ENCODE data around the gene NRGN.
A peak's percentile ranks its signal among the peaks of the same experiment; 100 is the strongest.

NRGN gene

GRCh38 chr11:124745270-124745834 is 5.6 kb downstream of the NRGN start:
- H3K9ac ChIP-seq (ENCODE audit: low read length): no peak overlapping the region
- H3K27ac ChIP-seq (ENCODE audit: low read depth, low read length): no peak overlapping the region
- no peaks in the 10 kb centered on the region for H3K4me1 ChIP-seq (ENCODE audit: control insufficient read depth, insufficient read depth, low read length)
- no peak overlapping the region for H3K4me3 ChIP-seq (ENCODE audit: low read length)
- H3K27me3 ChIP-seq (ENCODE audit: control insufficient read depth, insufficient read depth, low read length): peaks cover 31% of the 10 kb centered on the region
- H3K36me3 ChIP-seq (ENCODE audit: control insufficient read depth, insufficient read depth, low read length): no peaks in the 10 kb centered on the region

- Histone ChIP-seq H3K4me3 (ENCODE audit: low read length) (peak overlapping the region; percentile 77), H3K27ac (ENCODE audit: low read depth, low read length) (no peak overlapping the region), H3K9ac (ENCODE audit: low read length) (peak overlapping the region; percentile 11), H3K4me1 (ENCODE audit: control insufficient read depth, insufficient read depth, low read length) (no peaks in the 10 kb centered on the region), H3K36me3 (ENCODE audit: control insufficient read depth, insufficient read depth, low read length) (no peaks in the 10 kb centered on the region), H3K27me3 (ENCODE audit: control insufficient read depth, insufficient read depth, low read length) (peaks cover 29% of the 10 kb centered on the region)
Observed at GRCh38 chr11:124745835-124746620, 6.3 kb downstream of the NRGN start.

DNA sequence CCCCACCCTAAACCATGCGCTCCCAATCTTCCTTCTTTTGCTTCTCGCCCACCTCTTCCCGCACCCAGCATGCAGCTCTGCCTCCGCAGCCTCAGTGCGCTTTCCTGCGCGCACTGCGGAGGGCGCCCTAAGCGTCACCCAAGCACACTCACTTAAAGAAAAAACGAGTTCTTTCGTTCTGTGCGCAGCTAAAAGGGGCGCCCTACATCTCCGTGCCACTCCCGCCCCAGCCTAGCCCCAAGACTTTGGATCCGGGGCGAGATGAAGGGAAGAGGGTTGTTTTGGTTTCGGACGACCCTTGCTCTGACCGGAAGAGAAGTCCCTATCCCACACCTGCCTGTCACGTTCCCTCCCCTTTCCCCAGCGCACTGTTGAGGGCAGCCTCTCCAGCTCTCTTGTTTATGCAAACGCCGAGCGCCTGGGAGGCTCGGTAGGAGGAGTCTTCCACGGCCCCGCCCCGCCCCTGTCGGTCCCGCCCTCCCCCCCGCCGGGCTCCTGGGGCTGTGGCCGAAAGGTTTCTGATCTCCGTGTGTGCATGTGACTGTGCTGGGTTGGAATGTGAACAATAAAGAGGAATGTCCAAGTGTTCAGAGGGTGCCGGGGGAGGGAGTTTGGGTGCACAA is 7.0 kb downstream of the NRGN start:
- no peak overlapping the region for H3K9ac ChIP-seq (ENCODE audit: low read length)
- H3K27me3 ChIP-seq (ENCODE audit: control insufficient read depth, insufficient read depth, low read length): peaks cover 27% of the 10 kb centered on the region
- no peak overlapping the region for H3K27ac ChIP-seq (ENCODE audit: low read depth, low read length)
- no peaks in the 10 kb centered on the region for H3K36me3 ChIP-seq (ENCODE audit: control insufficient read depth, insufficient read depth, low read length)
- no peaks in the 10 kb centered on the region for H3K4me1 ChIP-seq (ENCODE audit: control insufficient read depth, insufficient read depth, low read length)
- peak overlapping the region; percentile 77 for H3K4me3 ChIP-seq (ENCODE audit: low read length)

DNA sequence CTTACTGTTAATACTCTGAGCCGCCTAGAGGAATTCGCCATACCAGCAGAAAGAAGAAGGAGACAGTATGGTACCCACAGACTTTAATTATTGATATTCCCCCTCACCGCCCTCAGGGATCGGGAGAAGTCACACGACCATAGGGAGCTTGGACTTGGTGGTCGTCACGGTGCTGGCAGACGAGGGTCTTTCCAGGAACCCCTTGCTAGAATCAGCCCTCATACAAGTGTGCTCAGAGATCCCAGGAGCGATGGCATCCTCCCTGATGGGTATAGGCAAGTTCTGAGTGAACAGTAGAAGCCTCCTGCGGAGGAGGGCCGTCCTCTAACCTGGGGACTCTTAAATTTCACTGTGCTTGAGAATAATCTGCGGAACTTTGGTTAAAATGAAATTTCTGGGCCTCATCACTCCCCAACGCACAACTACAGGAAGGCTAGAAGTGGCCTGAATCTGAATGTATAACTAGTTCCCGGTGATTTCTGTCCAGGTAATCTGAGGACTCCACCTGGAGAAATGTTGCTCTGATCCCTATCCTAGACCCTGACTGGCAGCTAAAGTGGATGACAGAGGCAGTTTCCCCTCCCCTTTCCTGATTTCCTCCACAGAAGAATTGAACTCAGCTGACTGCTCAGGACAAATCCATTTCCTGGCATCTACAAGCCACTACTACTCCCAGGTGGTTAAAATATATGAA is 7.8 kb downstream of the NRGN start:
- Histone ChIP-seq H3K4me3 (ENCODE audit: low read length) (no peak overlapping the region), H3K9ac (ENCODE audit: low read length) (no peak overlapping the region), H3K36me3 (ENCODE audit: control insufficient read depth, insufficient read depth, low read length) (no peaks in the 10 kb centered on the region), H3K27ac (ENCODE audit: low read depth, low read length) (no peak overlapping the region), H3K4me1 (ENCODE audit: control insufficient read depth, insufficient read depth, low read length) (no peaks in the 10 kb centered on the region), H3K27me3 (ENCODE audit: control insufficient read depth, insufficient read depth, low read length) (peaks cover 25% of the 10 kb centered on the region)

DNA sequence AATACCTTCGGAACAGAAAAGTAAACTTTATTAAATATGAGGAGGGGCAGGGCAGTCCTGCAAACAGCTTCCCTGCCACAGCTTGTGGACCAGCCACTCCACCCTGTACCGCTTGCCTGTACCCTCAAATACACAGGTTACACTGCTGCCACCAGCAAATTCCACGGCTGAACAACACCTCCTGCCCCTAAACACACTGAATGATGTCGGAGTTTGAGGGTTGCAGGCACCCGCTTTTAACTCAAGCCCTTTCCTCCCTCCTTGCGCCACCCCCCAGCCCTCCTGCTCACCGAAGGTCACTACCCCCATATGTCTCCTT is 8.3 kb downstream of the NRGN start:
- H3K4me1 ChIP-seq (ENCODE audit: control insufficient read depth, insufficient read depth, low read length): no peaks in the 10 kb centered on the region
- H3K9ac ChIP-seq (ENCODE audit: low read length): no peak overlapping the region
- no peak overlapping the region for H3K4me3 ChIP-seq (ENCODE audit: low read length)

GRCh38 chr11:124748481-124749343 is 9.0 kb downstream of the NRGN start:
- Histone ChIP-seq H3K27me3 (ENCODE audit: control insufficient read depth, insufficient read depth, low read length) (peaks cover 22% of the 10 kb centered on the region), H3K9ac (ENCODE audit: low read length) (no peak overlapping the region), H3K27ac (ENCODE audit: low read depth, low read length) (peak overlapping the region; percentile 3)

More for the DNA sequence above, 8.3 kb downstream of the NRGN start:
- peaks cover 22% of the 10 kb centered on the region for H3K27me3 ChIP-seq (ENCODE audit: control insufficient read depth, insufficient read depth, low read length)
- no peaks in the 10 kb centered on the region for H3K36me3 ChIP-seq (ENCODE audit: control insufficient read depth, insufficient read depth, low read length)
- no peak overlapping the region for H3K27ac ChIP-seq (ENCODE audit: low read depth, low read length)

GRCh38 chr11:124749912-124750311 is 10.2 kb downstream of the NRGN start:
- H3K27ac ChIP-seq (ENCODE audit: low read depth, low read length): no peak overlapping the region
- H3K36me3 ChIP-seq (ENCODE audit: control insufficient read depth, insufficient read depth, low read length): no peaks in the 10 kb centered on the region
- H3K27me3 ChIP-seq (ENCODE audit: control insufficient read depth, insufficient read depth, low read length): peaks cover 17% of the 10 kb centered on the region
- H3K4me1 ChIP-seq (ENCODE audit: control insufficient read depth, insufficient read depth, low read length): no peaks in the 10 kb centered on the region
- no peak overlapping the region for H3K9ac ChIP-seq (ENCODE audit: low read length)
- H3K4me3 ChIP-seq (ENCODE audit: low read length): no peak overlapping the region

More at GRCh38 chr11:124748481-124749343, 9.0 kb downstream of the NRGN start:
- Histone ChIP-seq H3K36me3 (ENCODE audit: control insufficient read depth, insufficient read depth, low read length) (no peaks in the 10 kb centered on the region), H3K4me1 (ENCODE audit: control insufficient read depth, insufficient read depth, low read length) (no peaks in the 10 kb centered on the region), H3K4me3 (ENCODE audit: low read length) (no peak overlapping the region)

GRCh38 chr11:124751391-124751740 is 11.6 kb downstream of the NRGN start:
- peak overlapping the region; percentile 12 for H3K9ac ChIP-seq (ENCODE audit: low read length)
- peak overlapping the region; percentile 54 for H3K4me3 ChIP-seq (ENCODE audit: low read length)
- H3K27ac ChIP-seq (ENCODE audit: low read depth, low read length): no peak overlapping the region
- no peaks in the 10 kb centered on the region for H3K4me1 ChIP-seq (ENCODE audit: control insufficient read depth, insufficient read depth, low read length)
- no peaks in the 10 kb centered on the region for H3K36me3 ChIP-seq (ENCODE audit: control insufficient read depth, insufficient read depth, low read length)
- H3K27me3 ChIP-seq (ENCODE audit: control insufficient read depth, insufficient read depth, low read length): peaks cover 5% of the 10 kb centered on the region

GRCh38 chr11:124751741-124752470 is 12.2 kb downstream of the NRGN start, which contains the start of gene VSIG2:
Gene VSIG2, minus strand, starts transcription at chr11:124752255. Its CDS starts 118 bp downstream, at chr11:124752137.
- H3K36me3 ChIP-seq (ENCODE audit: control insufficient read depth, insufficient read depth, low read length): no peaks in the 10 kb centered on the region
- no peak within 1 kb of the TSS for H3K27ac ChIP-seq (ENCODE audit: low read depth, low read length)
- H3K27me3 ChIP-seq (ENCODE audit: control insufficient read depth, insufficient read depth, low read length): peaks cover 4% of the 10 kb centered on the region
- no peaks in the 10 kb centered on the region for H3K4me1 ChIP-seq (ENCODE audit: control insufficient read depth, insufficient read depth, low read length)
- H3K4me3 ChIP-seq (ENCODE audit: low read length): peak within 1 kb of the TSS; percentile 54
- peak within 1 kb of the TSS; percentile 12 for H3K9ac ChIP-seq (ENCODE audit: low read length)

DNA sequence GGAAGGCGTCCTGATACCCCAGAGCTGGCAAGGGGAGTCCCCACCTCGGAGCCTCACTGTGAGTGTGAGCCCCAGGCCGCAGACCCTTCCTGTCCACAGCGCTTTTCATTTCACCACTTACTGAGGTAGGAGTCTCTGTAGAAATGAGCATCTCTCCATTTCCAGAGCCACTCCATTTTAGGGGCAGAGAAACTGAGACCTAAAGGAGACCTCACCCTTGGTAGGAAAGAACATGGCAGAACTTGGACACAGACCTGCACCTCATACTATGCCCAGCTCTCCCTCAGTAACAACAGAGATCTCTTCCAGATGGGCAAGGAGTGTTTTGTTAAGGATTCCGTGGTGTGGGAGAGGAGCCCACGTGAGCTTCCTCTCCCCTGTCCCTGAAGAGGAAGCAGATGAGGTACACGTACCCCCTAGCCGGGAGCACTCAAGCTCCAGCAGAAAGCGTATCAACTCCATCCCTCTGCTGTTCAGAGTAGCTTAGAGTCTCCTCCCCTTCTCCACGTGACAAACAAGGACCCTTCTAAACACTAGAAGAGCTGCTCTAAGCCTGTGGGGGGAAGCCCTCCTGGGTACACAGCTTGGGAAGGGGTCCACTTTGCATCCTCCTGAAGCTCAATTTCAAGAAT is 12.8 kb downstream of the NRGN start:
- peak overlapping the region; percentile 42 for H3K4me3 ChIP-seq (ENCODE audit: low read length)
- H3K4me1 ChIP-seq (ENCODE audit: control insufficient read depth, insufficient read depth, low read length): no peaks in the 10 kb centered on the region
- no peak overlapping the region for H3K27ac ChIP-seq (ENCODE audit: low read depth, low read length)
- H3K27me3 ChIP-seq (ENCODE audit: control insufficient read depth, insufficient read depth, low read length): peaks cover 4% of the 10 kb centered on the region
- no peaks in the 10 kb centered on the region for H3K36me3 ChIP-seq (ENCODE audit: control insufficient read depth, insufficient read depth, low read length)
- H3K9ac ChIP-seq (ENCODE audit: low read length): no peak overlapping the region

GRCh38 chr11:124753205-124753604 is 13.5 kb downstream of the NRGN start:
- H3K27ac ChIP-seq (ENCODE audit: low read depth, low read length): no peak overlapping the region
- no peaks in the 10 kb centered on the region for H3K4me1 ChIP-seq (ENCODE audit: control insufficient read depth, insufficient read depth, low read length)
- H3K27me3 ChIP-seq (ENCODE audit: control insufficient read depth, insufficient read depth, low read length): peaks cover 4% of the 10 kb centered on the region
- H3K4me3 ChIP-seq (ENCODE audit: low read length): no peak overlapping the region
- no peak overlapping the region for H3K9ac ChIP-seq (ENCODE audit: low read length)
- no peaks in the 10 kb centered on the region for H3K36me3 ChIP-seq (ENCODE audit: control insufficient read depth, insufficient read depth, low read length)

All from rectal smooth muscle tissue (tissue), 1 donor.